SK-N-SH (cell line): ENCODE measurements around the gene MAP4K5. TPM values are rescaled to one million over a fixed set of nuclear protein-coding genes. Genes with fewer than 3 reads are reported as not detected.

Experiments
- CTCF ChIA-PET: fragments of 300-600, 350-600 bp; formaldehyde crosslinking; extraction: SDS; loops from one replicate; lab custom pipeline; 2021; lab: Yijun Ruan, JAX
- POLR2A ChIA-PET: fragments of 350-600 bp; sonication (Branson Sonifier 250); formaldehyde crosslinking; extraction: SDS; loops from one replicate; lab custom pipeline; 2020; ENCODE audit warnings: antibody characterized with exemption, inconsistent platforms; lab: Yijun Ruan, JAX
- DNase-seq: peaks from one replicate; pipeline ENCODE4 v3.0.0; 2012
- H2AFZ ChIP-seq: fragments of 200-600 bp; sonication (generic); 2 replicates; pipeline ENCODE4 v1.8.1; 2016; ENCODE audit warnings: antibody characterized with exemption, mild to moderate bottlenecking, low read depth
- H3F3A ChIP-seq: fragments of 200-600 bp; sonication (generic); replicated peaks from 2 replicates; pipeline ENCODE3; 2016; ENCODE audit warnings: antibody characterized with exemption, mild to moderate bottlenecking; ENCODE audit not compliant: insufficient read depth
- H3K27ac ChIP-seq, 2 experiments: fragments of 200-500 bp in 1 of 2; fragments of 200-600 bp in 1 of 2; sonication (Bioruptor generic) in 1 of 2; sonication (generic), shearing (Covaris generic) in 1 of 2; 2 replicates each; pipeline versions ENCODE4 v1.5.1 to v1.6.1; 2014 to 2016; ENCODE audit warnings: low read depth in 2 of 2, inconsistent platforms in 1 of 2, low read length in 1 of 2, mild to moderate bottlenecking in 1 of 2, mixed read lengths in 1 of 2
- H3K27me3 ChIP-seq: fragments of 200-600 bp; sonication (generic), shearing (Covaris generic); 2 replicates; pipeline ENCODE4 v1.6.1; 2016; ENCODE audit warnings: mixed run types; ENCODE audit not compliant: insufficient read depth
- H3K36me3 ChIP-seq, 2 experiments: fragments of 200-500 bp in 1 of 2; fragments of 200-600 bp in 1 of 2; sonication (Bioruptor generic) in 1 of 2; sonication (generic) in 1 of 2; replicated peaks in 1 of 2; 2 replicates each; pipeline versions ENCODE3 to v1.5.1; 2014 to 2016; ENCODE audit warnings: low read length in 1 of 2, mild to moderate bottlenecking in 1 of 2; ENCODE audit not compliant: insufficient read depth in 2 of 2, control insufficient read depth in 1 of 2
- H3K4me1 ChIP-seq, 2 experiments: fragments of 200-500 bp in 1 of 2; fragments of 200-600 bp in 1 of 2; sonication (Bioruptor generic) in 1 of 2; sonication (generic), shearing (Covaris generic) in 1 of 2; 2 replicates each; pipeline versions ENCODE4 v1.5.1 to v1.6.1; 2014 to 2016; ENCODE audit warnings: low read depth in 1 of 2, low read length in 1 of 2, mixed run types in 1 of 2; ENCODE audit not compliant: insufficient read depth in 2 of 2, control insufficient read depth in 1 of 2
- H3K4me2 ChIP-seq: fragments of 200-600 bp; sonication (generic), shearing (Covaris generic); 2 replicates; pipeline ENCODE4 v1.6.1; 2017; ENCODE audit warnings: mixed run types
- H3K4me3 ChIP-seq, 2 experiments: fragments of 200-500 bp in 1 of 2; fragments of 200-600 bp in 1 of 2; sonication (Bioruptor generic) in 1 of 2; sonication (generic), shearing (Covaris generic) in 1 of 2; 2 replicates each; pipeline versions ENCODE4 v1.5.1 to v1.8.1; 2014 to 2016; ENCODE audit warnings: low read depth in 2 of 2, inconsistent platforms in 1 of 2, low read length in 1 of 2, mild to moderate bottlenecking in 1 of 2, mixed read lengths in 1 of 2, moderate library complexity in 1 of 2
- H3K79me2 ChIP-seq: fragments of 200-600 bp; sonication (generic); 2 replicates; pipeline ENCODE4 v1.8.1; 2017; ENCODE audit warnings: mild to moderate bottlenecking; ENCODE audit not compliant: insufficient read depth
- H3K9ac ChIP-seq: fragments of 200-600 bp; sonication (generic); 2 replicates; pipeline ENCODE4 v1.6.1; 2017; ENCODE audit warnings: mixed run types
- H3K9me2 ChIP-seq: fragments of 200-600 bp; sonication (generic); 2 replicates; pipeline ENCODE4 v1.6.1; 2017; ENCODE audit warnings: mixed run types
- H3K9me3 ChIP-seq: fragments of 200-600 bp; sonication (generic); 2 replicates; pipeline ENCODE4 v1.6.1; 2017; ENCODE audit warnings: mixed run types, mild to moderate bottlenecking, moderate library complexity
- H4K20me1 ChIP-seq: fragments of 200-600 bp; sonication (generic); 2 replicates; pipeline ENCODE4 v1.6.1; 2017; ENCODE audit warnings: mild to moderate bottlenecking, mixed run types; ENCODE audit not compliant: insufficient read depth
- EP300 ChIP-seq, 2 experiments: IDR thresholded peaks; 2 replicates each; pipeline versions ENCODE4 v1.4.0 to v1.6.1; 2012; ENCODE audit warnings: borderline replicate concordance in 1 of 2, low read depth in 1 of 2, low read length in 1 of 2
- EZH2phosphoT487 ChIP-seq: fragments of 200-600 bp; sonication (generic); IDR thresholded peaks from 2 replicates; pipeline ENCODE4 v1.6.1; 2017; ENCODE audit warnings: low read depth, mixed run types, mild to moderate bottlenecking, antibody characterized with exemption, moderate library complexity, borderline replicate concordance
- FOSL2 ChIP-seq: IDR thresholded peaks from 2 replicates; pipeline ENCODE4 v1.4.0; 2012; ENCODE audit warnings: low read depth, mild to moderate bottlenecking, moderate library complexity, borderline replicate concordance
- MEF2A ChIP-seq: IDR thresholded peaks from 2 replicates; pipeline ENCODE4 v1.4.0; 2012; ENCODE audit warnings: low read depth, borderline replicate concordance
- MXI1 ChIP-seq: IDR thresholded peaks from 2 replicates; pipeline ENCODE4 v1.6.1; 2012; ENCODE audit warnings: mild to moderate bottlenecking, low read depth, low read length, improper control_type of control experiment
- NFIC ChIP-seq: IDR thresholded peaks from 2 replicates; pipeline ENCODE4 v1.4.0; 2012; ENCODE audit warnings: borderline replicate concordance
- RAD21 ChIP-seq: IDR thresholded peaks from 2 replicates; pipeline ENCODE4 v1.6.1; 2012; ENCODE audit warnings: mild to moderate bottlenecking, low read length
- RCOR1 ChIP-seq: fragments of 150-350 bp; IDR thresholded peaks from 2 replicates; pipeline ENCODE4 v1.6.1; 2017; ENCODE audit warnings: antibody characterized with exemption, low read length
- RFX5 ChIP-seq: IDR thresholded peaks from 2 replicates; pipeline ENCODE4 v1.6.1; 2012; ENCODE audit warnings: mild to moderate bottlenecking, improper control_type of control experiment, low read length
- TAF1 ChIP-seq: IDR thresholded peaks from 2 replicates; pipeline ENCODE4 v1.6.1; 2012; ENCODE audit warnings: low read depth, mild to moderate bottlenecking, low read length, moderate library complexity, borderline replicate concordance
- WGBS: methylation state at CpG from one replicate; pipeline ENCODE4 v1.1.6; 2017; ENCODE audit warnings: low lambda C conversion rate; 5-methylcytosine and 5-hydroxymethylcytosine counted together
- polyA plus RNA-seq, 3 experiments: library from polyadenylated mRNA; depleted of rRNA; stranded (reverse); fragments of >200 nt; gene quantifications; 2 replicates each; pipeline ENCODE4 v1.2.3, GENCODE V29; 2012
- TF ChIP-seq, protein P1 (sequence below): fragments of 150-350 bp; IDR thresholded peaks from 2 replicates; pipeline ENCODE4 v1.6.1; 2017; ENCODE audit warnings: antibody characterized with exemption, low read length, low read depth, borderline replicate concordance
- TF ChIP-seq, protein P2 (sequence below): IDR thresholded peaks from 2 replicates; pipeline ENCODE4 v1.4.0; 2012; ENCODE audit warnings: low read depth
- TF ChIP-seq, protein P3 (sequence below): IDR thresholded peaks from 2 replicates; pipeline ENCODE4 v1.6.1; 2012; ENCODE audit warnings: mild to moderate bottlenecking, low read depth, low read length, moderate library complexity
- TF ChIP-seq, protein P4 (sequence below): fragments of 200-600 bp; sonication (generic); IDR thresholded peaks from 2 replicates; pipeline ENCODE4 v1.6.1; 2017; ENCODE audit warnings: antibody characterized with exemption, mild to moderate bottlenecking, moderate library complexity
- TF ChIP-seq, protein P5 (sequence below): IDR thresholded peaks from 2 replicates; pipeline ENCODE4; 2012

Gene MAP4K5
- polyA plus RNA-seq, 1 of the 3 experiments (the other 2 are of a cell fraction): 31.8 TPM

GRCh38 chr14:50453869-50454268 lies 78.5 kb downstream of the MAP4K5 start:
- peaks cover 39% of the 10 kb centered on the region for H3F3A ChIP-seq
- no peaks in the 10 kb centered on the region for H3K27me3 ChIP-seq
- H3K4me2 ChIP-seq: peak overlapping the region; percentile 1; the same call in 1 of the 2 replicates
- H3K9ac ChIP-seq: peak overlapping the region; percentile 19; the same call in 1 of the 2 replicates
- peaks cover 12% of the 10 kb centered on the region for H4K20me1 ChIP-seq
- POLR2A ChIA-PET: no interaction called here
- H3K4me1 ChIP-seq: peaks cover 0 to 6% of the 10 kb centered on the region in 2 experiments; a peak in 2 of 4 replicates
- 94% methylated on average over 2 of the region's 2 CpGs for WGBS
- H3K9me3 ChIP-seq: no peaks in the 10 kb centered on the region
- H3K79me2 ChIP-seq: peaks cover 34% of the 10 kb centered on the region; the same call in 1 of the 2 replicates
- no peak for TF ChIP-seq EP300 (IDR thresholded peaks at IDR 0.05; ENCODE audit: borderline replicate concordance in 1 of 2, low read depth in 1 of 2, low read length in 1 of 2)
- TF ChIP-seq, protein P1, sequence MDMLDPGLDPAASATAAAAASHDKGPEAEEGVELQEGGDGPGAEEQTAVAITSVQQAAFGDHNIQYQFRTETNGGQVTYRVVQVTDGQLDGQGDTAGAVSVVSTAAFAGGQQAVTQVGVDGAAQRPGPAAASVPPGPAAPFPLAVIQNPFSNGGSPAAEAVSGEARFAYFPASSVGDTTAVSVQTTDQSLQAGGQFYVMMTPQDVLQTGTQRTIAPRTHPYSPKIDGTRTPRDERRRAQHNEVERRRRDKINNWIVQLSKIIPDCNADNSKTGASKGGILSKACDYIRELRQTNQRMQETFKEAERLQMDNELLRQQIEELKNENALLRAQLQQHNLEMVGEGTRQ: no peak
- TF ChIP-seq, protein P2, sequence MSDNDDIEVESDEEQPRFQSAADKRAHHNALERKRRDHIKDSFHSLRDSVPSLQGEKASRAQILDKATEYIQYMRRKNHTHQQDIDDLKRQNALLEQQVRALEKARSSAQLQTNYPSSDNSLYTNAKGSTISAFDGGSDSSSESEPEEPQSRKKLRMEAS: no peak
- TF ChIP-seq MXI1: no peak
- TF ChIP-seq RFX5: no peak
- TF ChIP-seq MEF2A: no peak
- no peak for TF ChIP-seq EZH2phosphoT487
- TF ChIP-seq RCOR1: no peak
- TF ChIP-seq NFIC: no peak
- CTCF ChIA-PET: interaction anchor here (0.6 kb wide), 1 partner anchor 407 kb away, joined by 3 read pairs; no protein-coding TSS in a partner anchor
- H3K27ac ChIP-seq: peak overlapping the region; percentile 47 to 92; a peak in 3 of 4 replicates
- H3K4me3 ChIP-seq: no peak overlapping the region
- DNase-seq: no peak
- H3K9me2 ChIP-seq: no peaks in the 10 kb centered on the region
- H2AFZ ChIP-seq: no peak overlapping the region
- H3K36me3 ChIP-seq: peaks cover 68 to 88% of the 10 kb centered on the region in 2 experiments

DNA sequence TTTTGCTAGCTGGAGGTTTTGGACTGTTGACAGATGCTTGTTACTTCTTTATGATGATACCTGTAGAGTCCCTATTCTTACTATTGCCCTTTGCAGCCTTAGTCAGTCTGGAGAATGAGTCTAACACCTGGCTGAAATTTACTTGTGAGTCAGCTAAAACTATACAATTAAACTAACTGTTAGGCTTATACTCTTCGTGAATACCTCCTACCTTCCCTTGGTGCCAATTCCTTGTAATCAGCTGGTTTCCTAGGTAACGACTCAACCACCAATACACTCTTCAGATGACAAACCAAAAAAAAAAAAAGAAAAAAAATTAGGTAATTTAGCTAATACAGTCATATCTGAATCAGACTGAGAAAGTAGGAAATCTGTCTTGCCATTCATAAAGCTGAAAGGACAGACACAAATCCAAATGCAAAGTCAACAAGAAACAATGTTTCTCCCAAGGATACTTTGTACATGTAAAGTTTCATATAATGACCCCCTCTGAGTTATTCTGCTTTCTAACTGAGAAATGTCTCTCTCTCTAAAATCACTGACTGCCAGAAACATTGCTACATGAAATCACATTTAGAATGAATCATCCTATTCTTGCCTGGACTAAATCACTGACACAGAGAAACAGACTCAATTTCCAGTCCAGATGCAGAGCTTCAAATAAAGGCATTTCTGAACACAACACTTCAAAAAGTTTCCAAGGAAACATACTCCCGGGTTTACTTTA lies 79.2 kb downstream of the MAP4K5 start:
- WGBS: 29% methylated on average over 3 of the region's 3 CpGs
- Histone ChIP-seq H3K27ac (peak overlapping the region; percentile 65 to 92), H3K9me3 (no peaks in the 10 kb centered on the region), H4K20me1 (peaks cover 12% of the 10 kb centered on the region), H3K27me3 (no peaks in the 10 kb centered on the region), H3K4me3 (no peak overlapping the region), H3K9me2 (no peaks in the 10 kb centered on the region), H3K4me1 (peaks cover 0 to 10% of the 10 kb centered on the region in 2 experiments; a peak in 2 of 4 replicates), H3K9ac (peak overlapping the region; percentile 20; the same call in 1 of the 2 replicates), H3F3A (peaks cover 46% of the 10 kb centered on the region), H3K4me2 (peak overlapping the region; percentile 19; the same call in 1 of the 2 replicates), H3K36me3 (peaks cover 68 to 87% of the 10 kb centered on the region in 2 experiments), H3K79me2 (peaks cover 31% of the 10 kb centered on the region; the same call in 1 of the 2 replicates), H2AFZ (no peak overlapping the region)
- ChIA-PET CTCF (no interaction called here), POLR2A (no interaction called here)
- no peak for DNase-seq
- no peak for TF ChIP-seq TAF1
- TF ChIP-seq, protein P3, sequence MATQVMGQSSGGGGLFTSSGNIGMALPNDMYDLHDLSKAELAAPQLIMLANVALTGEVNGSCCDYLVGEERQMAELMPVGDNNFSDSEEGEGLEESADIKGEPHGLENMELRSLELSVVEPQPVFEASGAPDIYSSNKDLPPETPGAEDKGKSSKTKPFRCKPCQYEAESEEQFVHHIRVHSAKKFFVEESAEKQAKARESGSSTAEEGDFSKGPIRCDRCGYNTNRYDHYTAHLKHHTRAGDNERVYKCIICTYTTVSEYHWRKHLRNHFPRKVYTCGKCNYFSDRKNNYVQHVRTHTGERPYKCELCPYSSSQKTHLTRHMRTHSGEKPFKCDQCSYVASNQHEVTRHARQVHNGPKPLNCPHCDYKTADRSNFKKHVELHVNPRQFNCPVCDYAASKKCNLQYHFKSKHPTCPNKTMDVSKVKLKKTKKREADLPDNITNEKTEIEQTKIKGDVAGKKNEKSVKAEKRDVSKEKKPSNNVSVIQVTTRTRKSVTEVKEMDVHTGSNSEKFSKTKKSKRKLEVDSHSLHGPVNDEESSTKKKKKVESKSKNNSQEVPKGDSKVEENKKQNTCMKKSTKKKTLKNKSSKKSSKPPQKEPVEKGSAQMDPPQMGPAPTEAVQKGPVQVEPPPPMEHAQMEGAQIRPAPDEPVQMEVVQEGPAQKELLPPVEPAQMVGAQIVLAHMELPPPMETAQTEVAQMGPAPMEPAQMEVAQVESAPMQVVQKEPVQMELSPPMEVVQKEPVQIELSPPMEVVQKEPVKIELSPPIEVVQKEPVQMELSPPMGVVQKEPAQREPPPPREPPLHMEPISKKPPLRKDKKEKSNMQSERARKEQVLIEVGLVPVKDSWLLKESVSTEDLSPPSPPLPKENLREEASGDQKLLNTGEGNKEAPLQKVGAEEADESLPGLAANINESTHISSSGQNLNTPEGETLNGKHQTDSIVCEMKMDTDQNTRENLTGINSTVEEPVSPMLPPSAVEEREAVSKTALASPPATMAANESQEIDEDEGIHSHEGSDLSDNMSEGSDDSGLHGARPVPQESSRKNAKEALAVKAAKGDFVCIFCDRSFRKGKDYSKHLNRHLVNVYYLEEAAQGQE: no peak
- TF ChIP-seq MXI1: no peak
- TF ChIP-seq, protein P2: no peak
- peak; percentile 65; the same call in 1 of the 2 replicates for TF ChIP-seq FOSL2
- no peak for TF ChIP-seq RAD21
- TF ChIP-seq, protein P1: no peak
- TF ChIP-seq, protein P4, sequence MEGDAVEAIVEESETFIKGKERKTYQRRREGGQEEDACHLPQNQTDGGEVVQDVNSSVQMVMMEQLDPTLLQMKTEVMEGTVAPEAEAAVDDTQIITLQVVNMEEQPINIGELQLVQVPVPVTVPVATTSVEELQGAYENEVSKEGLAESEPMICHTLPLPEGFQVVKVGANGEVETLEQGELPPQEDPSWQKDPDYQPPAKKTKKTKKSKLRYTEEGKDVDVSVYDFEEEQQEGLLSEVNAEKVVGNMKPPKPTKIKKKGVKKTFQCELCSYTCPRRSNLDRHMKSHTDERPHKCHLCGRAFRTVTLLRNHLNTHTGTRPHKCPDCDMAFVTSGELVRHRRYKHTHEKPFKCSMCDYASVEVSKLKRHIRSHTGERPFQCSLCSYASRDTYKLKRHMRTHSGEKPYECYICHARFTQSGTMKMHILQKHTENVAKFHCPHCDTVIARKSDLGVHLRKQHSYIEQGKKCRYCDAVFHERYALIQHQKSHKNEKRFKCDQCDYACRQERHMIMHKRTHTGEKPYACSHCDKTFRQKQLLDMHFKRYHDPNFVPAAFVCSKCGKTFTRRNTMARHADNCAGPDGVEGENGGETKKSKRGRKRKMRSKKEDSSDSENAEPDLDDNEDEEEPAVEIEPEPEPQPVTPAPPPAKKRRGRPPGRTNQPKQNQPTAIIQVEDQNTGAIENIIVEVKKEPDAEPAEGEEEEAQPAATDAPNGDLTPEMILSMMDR: no peak
- TF ChIP-seq, protein P5, sequence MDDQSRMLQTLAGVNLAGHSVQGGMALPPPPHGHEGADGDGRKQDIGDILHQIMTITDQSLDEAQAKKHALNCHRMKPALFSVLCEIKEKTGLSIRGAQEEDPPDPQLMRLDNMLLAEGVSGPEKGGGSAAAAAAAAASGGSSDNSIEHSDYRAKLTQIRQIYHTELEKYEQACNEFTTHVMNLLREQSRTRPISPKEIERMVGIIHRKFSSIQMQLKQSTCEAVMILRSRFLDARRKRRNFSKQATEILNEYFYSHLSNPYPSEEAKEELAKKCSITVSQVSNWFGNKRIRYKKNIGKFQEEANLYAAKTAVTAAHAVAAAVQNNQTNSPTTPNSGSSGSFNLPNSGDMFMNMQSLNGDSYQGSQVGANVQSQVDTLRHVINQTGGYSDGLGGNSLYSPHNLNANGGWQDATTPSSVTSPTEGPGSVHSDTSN: peak; percentile 72
